Astrocyte (in vitro differentiated cells and primary cell): ENCODE data around the gene KRTAP1-4. TPM values are rescaled to one million over a fixed set of nuclear protein-coding genes. Genes with fewer than 3 reads are reported as not detected.
A peak's percentile ranks its signal among the peaks of the same experiment; 100 is the strongest.
"Not testable (repeated sequence)": the region's sequence is repeated elsewhere in the genome, so short reads cannot be mapped to it uniquely, and the experiment has no call there.

Source experiments
- DNase-seq: peaks from one replicate; pipeline ENCODE4 v3.0.0-alpha.2; 2010; ENCODE audit warnings: low read depth
- FAIRE-seq: peaks from 2 replicates; lab custom pipeline; 2011; peaks lifted over from hg19 to GRCh38; lab: Jason Lieb, UNC
- H2AFZ ChIP-seq: 2 replicates; pipeline ENCODE4 v1.6.0; 2012; ENCODE audit warnings: low read depth, low read length, inconsistent platforms
- H3K27ac ChIP-seq: 2 replicates; pipeline ENCODE4 v1.5.1; 2011; ENCODE audit warnings: low read depth, low read length, inconsistent platforms
- H3K27me3 ChIP-seq: 2 replicates; pipeline ENCODE4 v1.6.0; 2011; ENCODE audit warnings: low read length, inconsistent platforms; ENCODE audit not compliant: insufficient read depth
- H3K36me3 ChIP-seq: 2 replicates; pipeline ENCODE4 v1.5.1; 2011; ENCODE audit warnings: low read length, inconsistent platforms; ENCODE audit not compliant: insufficient read depth
- H3K4me1 ChIP-seq: 2 replicates; pipeline ENCODE4 v1.5.1; 2011; ENCODE audit warnings: low read length, inconsistent platforms; ENCODE audit not compliant: insufficient read depth
- H3K4me2 ChIP-seq: 2 replicates; pipeline ENCODE4 v1.6.0; 2012; ENCODE audit warnings: low read length, inconsistent platforms
- H3K4me3 ChIP-seq: 2 replicates; pipeline ENCODE4 v1.5.1; 2011; ENCODE audit warnings: low read depth, mild to moderate bottlenecking, low read length, inconsistent platforms; ENCODE audit not compliant: insufficient read depth
- H3K79me2 ChIP-seq: 2 replicates; pipeline ENCODE4 v1.6.0; 2012; ENCODE audit warnings: mild to moderate bottlenecking, low read length, inconsistent platforms; ENCODE audit not compliant: insufficient read depth
- H3K9ac ChIP-seq: 2 replicates; pipeline ENCODE4 v1.6.0; 2012; ENCODE audit warnings: mild to moderate bottlenecking, low read length, inconsistent platforms
- H3K9me3 ChIP-seq: 2 replicates; pipeline ENCODE4 v1.5.1; 2012; ENCODE audit warnings: low read depth, mild to moderate bottlenecking, low read length, inconsistent platforms; ENCODE audit not compliant: insufficient read depth
- H4K20me1 ChIP-seq: 2 replicates; pipeline ENCODE4 v1.6.0; 2012; ENCODE audit warnings: low read length, inconsistent platforms; ENCODE audit not compliant: insufficient read depth
- H3K27ac Mint-ChIP-seq: one replicate; pipeline ENCODE4 v1.8.0; 2021; ENCODE audit warnings: mild to moderate bottlenecking, mixed read lengths; ENCODE audit not compliant: unreplicated experiment
- H3K27me3 Mint-ChIP-seq: one replicate; pipeline ENCODE4 v1.8.0; 2021; ENCODE audit warnings: low read depth, mixed read lengths; ENCODE audit not compliant: unreplicated experiment
- H3K36me3 Mint-ChIP-seq: one replicate; pipeline ENCODE4 v1.8.0; 2021; ENCODE audit warnings: low read depth, mixed read lengths; ENCODE audit not compliant: unreplicated experiment
- H3K4me1 Mint-ChIP-seq: one replicate; pipeline ENCODE4 v1.8.0; 2021; ENCODE audit warnings: low read depth, mixed read lengths; ENCODE audit not compliant: unreplicated experiment
- H3K4me3 Mint-ChIP-seq: one replicate; pipeline ENCODE4 v1.8.0; 2021; ENCODE audit warnings: mild to moderate bottlenecking, moderate library complexity, mixed read lengths; ENCODE audit not compliant: unreplicated experiment
- H3K9me3 Mint-ChIP-seq: one replicate; pipeline ENCODE4 v1.8.0; 2021; ENCODE audit warnings: mild to moderate bottlenecking, mixed read lengths; ENCODE audit not compliant: unreplicated experiment
- CTCF ChIP-seq: IDR thresholded peaks from 2 replicates; pipeline ENCODE4 v1.5.1; 2011; ENCODE audit warnings: low read depth, mild to moderate bottlenecking, inconsistent platforms, low read length, moderate library complexity; ENCODE audit not compliant: insufficient read depth
- EZH2 ChIP-seq: IDR thresholded peaks from 2 replicates; pipeline ENCODE4 v1.6.1; 2012; ENCODE audit warnings: mild to moderate bottlenecking, low read length, inconsistent platforms; ENCODE audit not compliant: insufficient read depth
- total RNA-seq: library from RNA; stranded (reverse); gene quantifications from 2 replicates; pipeline ENCODE4 v1.2.1, GENCODE V29; 2021

The KRTAP1-4 gene
- total RNA-seq, 1 donor from 2014 or later: not detected

- Histone ChIP-seq H3K9ac (peak overlapping the region; percentile 66), H3K4me3 (peak overlapping the region; percentile 24), H3K27me3 (no peaks in the 10 kb centered on the region), H3K79me2 (no peaks in the 10 kb centered on the region), H3K27ac (peak overlapping the region; percentile 87), H3K4me1 (peaks cover 14% of the 10 kb centered on the region), H4K20me1 (no peaks in the 10 kb centered on the region), H3K36me3 (no peaks in the 10 kb centered on the region), H3K4me2 (peak overlapping the region; percentile 63), H2AFZ (peak overlapping the region; percentile 48), H3K9me3 (no peaks in the 10 kb centered on the region)
- no peaks in the 10 kb centered on the region for H3K36me3 Mint-ChIP-seq
- FAIRE-seq (peak; percentile 99), DNase-seq (peak; percentile 67)
- H3K9me3 Mint-ChIP-seq: no peaks in the 10 kb centered on the region
- no peaks in the 10 kb centered on the region for H3K27me3 Mint-ChIP-seq
- H3K27ac Mint-ChIP-seq: peak overlapping the region; percentile 72
- H3K4me1 Mint-ChIP-seq: peaks cover 14% of the 10 kb centered on the region
- TF ChIP-seq CTCF (no peak), EZH2 (no peak)
- H3K4me3 Mint-ChIP-seq: no peak overlapping the region
Measured at GRCh38 chr17:41048441-41048840, 18.4 kb upstream of the KRTAP1-4 start.

- H3K27ac Mint-ChIP-seq: peak within 1 kb of the TSS; percentile 55
- not testable (repeated sequence) for FAIRE-seq
Measured at GRCh38 chr17:41046735-41047465, 16.9 kb upstream of the KRTAP1-4 start, which contains the start of gene KRTAP2-1. Gene KRTAP2-1, minus strand, starts transcription at chr17:41047316. Its CDS starts 49 bp downstream, at chr17:41047267.

GRCh38 chr17:41042953-41043352, 13.0 kb upstream of the KRTAP1-4 start:
- Histone ChIP-seq H3K4me1 (peaks cover 1% of the 10 kb centered on the region), H3K4me3 (no peak overlapping the region), H3K27ac (no peak overlapping the region), H3K27me3 (no peaks in the 10 kb centered on the region), H3K36me3 (no peaks in the 10 kb centered on the region), H3K4me2 (no peak overlapping the region), H4K20me1 (no peaks in the 10 kb centered on the region), H2AFZ (no peak overlapping the region), H3K9ac (no peak overlapping the region), H3K9me3 (no peaks in the 10 kb centered on the region), H3K79me2 (no peaks in the 10 kb centered on the region)
- H3K27ac Mint-ChIP-seq: no peak overlapping the region
- FAIRE-seq (no peak), DNase-seq (no peak)
- H3K27me3 Mint-ChIP-seq: no peaks in the 10 kb centered on the region
- no peak overlapping the region for H3K4me3 Mint-ChIP-seq
- TF ChIP-seq EZH2: no peak
- TF ChIP-seq CTCF: no peak
- H3K36me3 Mint-ChIP-seq: no peaks in the 10 kb centered on the region
- H3K9me3 Mint-ChIP-seq: no peaks in the 10 kb centered on the region
- H3K4me1 Mint-ChIP-seq: no peaks in the 10 kb centered on the region

More at GRCh38 chr17:41046735-41047465, 16.9 kb upstream of the KRTAP1-4 start, which contains the start of gene KRTAP2-1:
- H3K79me2 ChIP-seq, H3K27me3 Mint-ChIP-seq, H2AFZ ChIP-seq, DNase-seq, H3K36me3 Mint-ChIP-seq, H3K9me3 Mint-ChIP-seq, H3K4me3 ChIP-seq, H4K20me1 ChIP-seq, H3K27me3 ChIP-seq, H3K4me3 Mint-ChIP-seq, H3K9me3 ChIP-seq, H3K36me3 ChIP-seq: not testable (repeated sequence)
- peak within 1 kb of the TSS; percentile 66 for H3K9ac ChIP-seq
- peak within 1 kb of the TSS; percentile 87 for H3K27ac ChIP-seq
- H3K4me1 Mint-ChIP-seq: peaks cover 12% of the 10 kb centered on the region
- H3K4me1 ChIP-seq: peaks cover 14% of the 10 kb centered on the region
- peak within 1 kb of the TSS; percentile 63 for H3K4me2 ChIP-seq

- not testable (repeated sequence) for H3K4me3 Mint-ChIP-seq, DNase-seq, H3K27me3 Mint-ChIP-seq, H3K9me3 ChIP-seq, H3K27me3 ChIP-seq, H3K27ac ChIP-seq, H3K36me3 Mint-ChIP-seq, H2AFZ ChIP-seq, H3K4me1 Mint-ChIP-seq, H3K9me3 Mint-ChIP-seq, H3K9ac ChIP-seq, H3K79me2 ChIP-seq, H3K4me3 ChIP-seq, H3K27ac Mint-ChIP-seq, FAIRE-seq, H3K4me1 ChIP-seq, H3K4me2 ChIP-seq, H3K36me3 ChIP-seq, H4K20me1 ChIP-seq
Measured at GRCh38 chr17:41040783-41041571, 11.0 kb upstream of the KRTAP1-4 start, which contains the start of gene KRTAP1-1. Gene KRTAP1-1, minus strand, starts transcription at chr17:41041450. Its CDS starts 53 bp downstream, at chr17:41041397.
